ENCODE data around the gene C1orf198. TPM values are rescaled to one million over a fixed set of nuclear protein-coding genes. Genes with fewer than 3 reads are reported as not detected.

Gene C1orf198
- total RNA-seq, 1 experiment from 2014 or later, result 20.5 TPM

- Histone ChIP-seq H3K79me2 (ENCODE audit: low read depth) (no peaks in the 10 kb centered on the region), H3K9me3 (ENCODE audit: insufficient read depth, low read depth) (no peaks in the 10 kb centered on the region), H3K9me2 (ENCODE audit: insufficient read depth) (no peaks in the 10 kb centered on the region), H3K27ac (peak overlapping the region; percentile 93), H3F3A (ENCODE audit: insufficient read depth, low read depth) (peaks cover 31% of the 10 kb centered on the region), H2AFZ (no peak overlapping the region), H3K27me3 (ENCODE audit: insufficient read depth, low read depth) (no peaks in the 10 kb centered on the region), H3K4me1 (replicated peaks; ENCODE audit: insufficient read depth) (peaks cover 42% of the 10 kb centered on the region), H4K20me1 (ENCODE audit: insufficient read depth) (no peaks in the 10 kb centered on the region), H3K4me2 (peak overlapping the region; percentile 70), H3K4me3 (peak overlapping the region; percentile 29; the same call in 1 of the 2 replicates), H3K36me3 (ENCODE audit: low read depth) (no peaks in the 10 kb centered on the region)
- ChIA-PET POLR2A (ENCODE audit: unreplicated experiment) (interaction anchor here (0.6 kb wide), 1 partner anchor 84 kb away, joined by 3 read pairs; no protein-coding TSS in a partner anchor), CTCF (no interaction called here)
- no TSS peak for BruUV-seq (replicated peaks)
- intact Hi-C loops (cut with micrococcal nuclease; ENCODE audit: unreplicated experiment), result loop anchor here (2.0 kb wide), 1 partner anchor 38 kb away; no protein-coding TSS in a partner anchor
- peak; percentile 20 to 53 for DNase-seq
- TF ChIP-seq CTCF (conservative IDR thresholded peaks at IDR 0.05), result no peak
- TF ChIP-seq EZH2 (IDR thresholded peaks at IDR 0.05; ENCODE audit: low read depth), result no peak
Observed at GRCh38 chr1:230824551-230824918, 43.8 kb downstream of the C1orf198 start.

GRCh38 chr1:230823931-230824381 lies 44.4 kb downstream of the C1orf198 start:
- Histone ChIP-seq H3K9me2 (ENCODE audit: insufficient read depth) (no peaks in the 10 kb centered on the region), H4K20me1 (ENCODE audit: insufficient read depth) (no peaks in the 10 kb centered on the region), H3K4me1 (replicated peaks; ENCODE audit: insufficient read depth) (peaks cover 42% of the 10 kb centered on the region), H3F3A (ENCODE audit: insufficient read depth, low read depth) (peaks cover 31% of the 10 kb centered on the region), H3K36me3 (ENCODE audit: low read depth) (no peaks in the 10 kb centered on the region), H2AFZ (no peak overlapping the region), H3K79me2 (ENCODE audit: low read depth) (no peaks in the 10 kb centered on the region), H3K4me3 (no peak overlapping the region), H3K27ac (peak overlapping the region; percentile 93), H3K4me2 (peak overlapping the region; percentile 70), H3K9me3 (ENCODE audit: insufficient read depth, low read depth) (no peaks in the 10 kb centered on the region), H3K27me3 (ENCODE audit: insufficient read depth, low read depth) (no peaks in the 10 kb centered on the region)
- CTCF ChIA-PET, result no interaction called here
- no peak for TF ChIP-seq CTCF (conservative IDR thresholded peaks at IDR 0.05)
- no TSS peak for BruUV-seq (replicated peaks)
- intact Hi-C loops (cut with micrococcal nuclease; ENCODE audit: unreplicated experiment), result loop anchor here (2.0 kb wide), 1 partner anchor 39 kb away; no protein-coding TSS in a partner anchor
- DNase-seq, result no peak
- POLR2A ChIA-PET (ENCODE audit: unreplicated experiment), result no interaction called here

- Histone ChIP-seq H3F3A (ENCODE audit: insufficient read depth, low read depth) (peaks cover 31% of the 10 kb centered on the region), H3K27me3 (ENCODE audit: insufficient read depth, low read depth) (no peaks in the 10 kb centered on the region), H3K9me3 (ENCODE audit: insufficient read depth, low read depth) (no peaks in the 10 kb centered on the region), H3K4me3 (no peak overlapping the region), H3K36me3 (ENCODE audit: low read depth) (no peaks in the 10 kb centered on the region), H4K20me1 (ENCODE audit: insufficient read depth) (no peaks in the 10 kb centered on the region), H2AFZ (no peak overlapping the region), H3K27ac (peak overlapping the region; percentile 93; the same call in 1 of the 2 replicates), H3K79me2 (ENCODE audit: low read depth) (no peaks in the 10 kb centered on the region), H3K4me1 (replicated peaks; ENCODE audit: insufficient read depth) (peaks cover 42% of the 10 kb centered on the region), H3K4me2 (no peak overlapping the region; the same call in 1 of the 2 replicates), H3K9me2 (ENCODE audit: insufficient read depth) (no peaks in the 10 kb centered on the region)
- ChIA-PET CTCF (no interaction called here), POLR2A (ENCODE audit: unreplicated experiment) (no interaction called here)
- TF ChIP-seq CTCF (conservative IDR thresholded peaks at IDR 0.05), result no peak
- no peak for TF ChIP-seq EZH2 (IDR thresholded peaks at IDR 0.05; ENCODE audit: low read depth)
- BruUV-seq (replicated peaks), result no TSS peak
- DNase-seq, result no peak
- intact Hi-C loops (cut with micrococcal nuclease; ENCODE audit: unreplicated experiment), result no loop called here
Observed at GRCh38 chr1:230823426-230823825, 44.9 kb downstream of the C1orf198 start.
